Common myeloid progenitor, CD34-positive (primary cell): ENCODE results near the gene B4GALT7.

Experiments
- CTCF ChIA-PET: fragments of 350-600 bp; sonication (Branson Sonifier 250); formaldehyde crosslinking; loops from one replicate; lab custom pipeline; 2021; ENCODE audit warnings: antibody characterized with exemption; lab: Charles Lee
- POLR2A ChIA-PET: fragments of 350-600 bp; sonication (Branson Sonifier 250); formaldehyde crosslinking; loops from one replicate; lab custom pipeline; 2021; ENCODE audit warnings: antibody characterized with exemption; lab: Charles Lee
- DNase-seq, 3 donors: peaks; one replicate each; pipeline versions ENCODE4 v3.0.0 to v3.0.0-alpha.2; 2013
- H3K27ac ChIP-seq, 2 experiments: 1 replicate in 1 of 2; 2 replicates in 1 of 2; pipeline ENCODE4 v1.7.0; 2013; ENCODE audit warnings: inconsistent platforms in 2 of 2, low read length in 2 of 2, mild to moderate bottlenecking in 2 of 2, low read depth in 1 of 2, moderate library complexity in 1 of 2; ENCODE audit not compliant: severe bottlenecking in 2 of 2, insufficient read depth in 1 of 2, poor library complexity in 1 of 2
- H3K27me3 ChIP-seq, 5 experiments: replicated peaks in 2 of 5; 1 replicate in 3 of 5; 2 replicates in 2 of 5; pipeline versions ENCODE4 v1.6.1 to v1.7.0; 2013; ENCODE audit warnings: low read length in 4 of 5, mild to moderate bottlenecking in 2 of 5, moderate library complexity in 2 of 5, inconsistent platforms in 1 of 5; ENCODE audit not compliant: insufficient read depth in 5 of 5, control insufficient read depth in 4 of 5
- H3K36me3 ChIP-seq, 4 experiments: 1 replicate in 2 of 4; 2 replicates in 2 of 4; pipeline versions ENCODE4 v1.6.1 to v1.7.0; 2013; ENCODE audit warnings: low read length in 3 of 4, control low read depth in 1 of 4, mild to moderate bottlenecking in 1 of 4; ENCODE audit not compliant: control insufficient read depth in 4 of 4, insufficient read depth in 4 of 4
- H3K4me1 ChIP-seq, 4 experiments: 1 replicate in 3 of 4; 2 replicates in 1 of 4; pipeline versions ENCODE4 v1.6.1 to v1.7.1; 2013; ENCODE audit warnings: low read length in 3 of 4, mild to moderate bottlenecking in 3 of 4, control low read depth in 1 of 4, inconsistent platforms in 1 of 4, moderate library complexity in 1 of 4; ENCODE audit not compliant: control insufficient read depth in 4 of 4, insufficient read depth in 4 of 4; ENCODE audit errors: control extremely low read depth in 1 of 4
- H3K4me3 ChIP-seq, 7 experiments: 1 replicate in 4 of 7; 2 replicates in 3 of 7; pipeline versions ENCODE4 v1.5.1 to v1.7.0; 2013; ENCODE audit warnings: mild to moderate bottlenecking in 7 of 7, low read length in 6 of 7, moderate library complexity in 6 of 7, inconsistent platforms in 2 of 7, low read depth in 2 of 7, control low read depth in 1 of 7; ENCODE audit not compliant: insufficient read depth in 4 of 7, control insufficient read depth in 1 of 7; ENCODE audit errors: extremely low read depth in 1 of 7
- H3K9me3 ChIP-seq, 5 experiments: 1 replicate in 4 of 5; 2 replicates in 1 of 5; pipeline versions ENCODE4 v1.6.1 to v1.7.1; 2013; ENCODE audit warnings: low read length in 4 of 5, mild to moderate bottlenecking in 2 of 5, inconsistent platforms in 1 of 5, low read depth in 1 of 5, moderate library complexity in 1 of 5; ENCODE audit not compliant: control insufficient read depth in 4 of 5, insufficient read depth in 2 of 5; ENCODE audit errors: control extremely low read depth in 1 of 5
- WGBS: methylation state at CpG from one replicate; pipeline ENCODE4 v1.1.5; 2013; ENCODE audit not compliant: insufficient coverage; 5-methylcytosine and 5-hydroxymethylcytosine counted together

The B4GALT7 gene

GRCh38 chr5:177575488-177575887 is 24.4 kb upstream of the B4GALT7 start:
- 71% methylated on average over 1 of the region's 1 CpG for WGBS
- DNase-seq = no peak
- Histone ChIP-seq H3K27me3 (peaks cover 0 to 3% (median 0%) of the 10 kb centered on the region in 5 experiments), H3K4me3 (no peak overlapping the region), H3K36me3 (no peaks in the 10 kb centered on the region), H3K27ac (no peak overlapping the region), H3K9me3 (no peaks in the 10 kb centered on the region), H3K4me1 (no peaks in the 10 kb centered on the region)
- ChIA-PET CTCF (no interaction called here), POLR2A (no interaction called here)

- ChIA-PET POLR2A (no interaction called here), CTCF (no interaction called here)
Observed at GRCh38 chr5:177576169-177576568, 23.8 kb upstream of the B4GALT7 start.

GRCh38 chr5:177578316-177578715 is 21.6 kb upstream of the B4GALT7 start:
- Histone ChIP-seq H3K4me1 (no peaks in the 10 kb centered on the region), H3K4me3 (no peak overlapping the region), H3K36me3 (no peaks in the 10 kb centered on the region), H3K27ac (no peak overlapping the region), H3K27me3 (peaks cover 0 to 3% (median 0%) of the 10 kb centered on the region in 5 experiments), H3K9me3 (no peaks in the 10 kb centered on the region)
- ChIA-PET POLR2A (no interaction called here), CTCF (no interaction called here)
- 89% methylated on average over 1 of the region's 8 CpGs for WGBS
- DNase-seq = no peak

More at GRCh38 chr5:177576169-177576568, 23.8 kb upstream of the B4GALT7 start:
- Histone ChIP-seq H3K4me3 (no peak overlapping the region), H3K4me1 (no peaks in the 10 kb centered on the region), H3K9me3 (no peaks in the 10 kb centered on the region), H3K36me3 (no peaks in the 10 kb centered on the region), H3K27me3 (peaks cover 0 to 3% (median 0%) of the 10 kb centered on the region in 5 experiments), H3K27ac (no peak overlapping the region)
- WGBS = 93% methylated on average over 10 of the region's 10 CpGs
- DNase-seq = no peak

- no peak overlapping the region for H3K4me3 ChIP-seq
- peaks cover 0 to 3% (median under 1%) of the 10 kb centered on the region in 4 experiments for H3K36me3 ChIP-seq
- H3K4me1 ChIP-seq = peaks cover 0 to 16% (median 12%) of the 10 kb centered on the region in 4 experiments
- CTCF ChIA-PET = interaction anchor here (0.7 to 0.9 kb wide), 2 partner anchors 19 to 478 kb away, joined by 3 to 5 read pairs; no protein-coding TSS in a partner anchor
- 66% methylated on average over 13 of the region's 13 CpGs for WGBS
- POLR2A ChIA-PET = no interaction called here
- no peak for DNase-seq
- peaks cover 0 to 11% (median 6%) of the 10 kb centered on the region in 5 experiments for H3K27me3 ChIP-seq
- no peak overlapping the region for H3K27ac ChIP-seq
- H3K9me3 ChIP-seq = no peaks in the 10 kb centered on the region
Observed at GRCh38 chr5:177588413-177588909, 11.5 kb upstream of the B4GALT7 start.

- Histone ChIP-seq H3K4me3 (no peak overlapping the region), H3K27me3 (peaks cover 0 to 11% (median 3%) of the 10 kb centered on the region in 5 experiments), H3K36me3 (peaks cover 3 to 22% (median 20%) of the 10 kb centered on the region in 4 experiments), H3K9me3 (no peaks in the 10 kb centered on the region), H3K4me1 (peaks cover 0 to 16% (median 12%) of the 10 kb centered on the region in 4 experiments), H3K27ac (no peak overlapping the region)
- no peak for DNase-seq
- CTCF ChIA-PET = no interaction called here
- POLR2A ChIA-PET = no interaction called here
- 100% methylated on average over 1 of the region's 1 CpG for WGBS
Observed at GRCh38 chr5:177590406-177590805, 9.5 kb upstream of the B4GALT7 start.

GRCh38 chr5:177591690-177592009 is 8.3 kb upstream of the B4GALT7 start:
- peaks cover 8 to 35% (median 31%) of the 10 kb centered on the region in 4 experiments for H3K36me3 ChIP-seq
- H3K9me3 ChIP-seq = no peaks in the 10 kb centered on the region
- H3K27ac ChIP-seq = peak overlapping the region in 1 of 2 experiments; percentile 88
- peaks cover 0 to 11% (median 3%) of the 10 kb centered on the region in 5 experiments for H3K27me3 ChIP-seq
- POLR2A ChIA-PET = no interaction called here
- peak overlapping the region; percentile 88 to 96 (median 91) for H3K4me3 ChIP-seq
- peaks cover 0 to 18% (median 13%) of the 10 kb centered on the region in 4 experiments for H3K4me1 ChIP-seq
- CTCF ChIA-PET = interaction anchor here (0.8 to 1.2 kb wide), 2 partner anchors 16 to 93 kb away, joined by 3 to 4 read pairs; no protein-coding TSS in a partner anchor
- 27% methylated on average over 8 of the region's 8 CpGs for WGBS
- no peak for DNase-seq
